Muscle layer of duodenum (tissue), 2 donors: ENCODE data around the gene ACTRT3.

Experiments used
- H3K27ac ChIP-seq: one replicate; pipeline ENCODE4 v1.7.0; 2013; ENCODE audit warnings: mild to moderate bottlenecking, low read length
- H3K27me3 ChIP-seq: one replicate; pipeline ENCODE4 v1.7.0; 2013; ENCODE audit warnings: low read depth, mild to moderate bottlenecking, control low read depth, low read length
- H3K36me3 ChIP-seq, 2 donors: one replicate each; pipeline ENCODE4 v1.7.0; 2013; ENCODE audit warnings: low read length in 2 of 2, control low read depth in 1 of 2, mild to moderate bottlenecking in 1 of 2; ENCODE audit not compliant: insufficient read depth in 2 of 2, control insufficient read depth in 1 of 2
- H3K4me1 ChIP-seq, 2 donors: one replicate each; pipeline ENCODE4 v1.7.0; 2013; ENCODE audit warnings: low read length in 2 of 2, mild to moderate bottlenecking in 2 of 2, control low read depth in 1 of 2, moderate library complexity in 1 of 2; ENCODE audit not compliant: insufficient read depth in 2 of 2, control insufficient read depth in 1 of 2
- H3K4me3 ChIP-seq, 2 donors: one replicate each; pipeline ENCODE4 v1.7.0; 2013; ENCODE audit warnings: low read length in 2 of 2, low read depth in 1 of 2, mild to moderate bottlenecking in 1 of 2
- H3K9me3 ChIP-seq, 2 donors: one replicate each; pipeline ENCODE4 v1.7.0; 2013; ENCODE audit warnings: low read length in 2 of 2, control low read depth in 1 of 2, mild to moderate bottlenecking in 1 of 2; ENCODE audit not compliant: control insufficient read depth in 1 of 2
- donor health status: healthy.

The ACTRT3 gene

DNA sequence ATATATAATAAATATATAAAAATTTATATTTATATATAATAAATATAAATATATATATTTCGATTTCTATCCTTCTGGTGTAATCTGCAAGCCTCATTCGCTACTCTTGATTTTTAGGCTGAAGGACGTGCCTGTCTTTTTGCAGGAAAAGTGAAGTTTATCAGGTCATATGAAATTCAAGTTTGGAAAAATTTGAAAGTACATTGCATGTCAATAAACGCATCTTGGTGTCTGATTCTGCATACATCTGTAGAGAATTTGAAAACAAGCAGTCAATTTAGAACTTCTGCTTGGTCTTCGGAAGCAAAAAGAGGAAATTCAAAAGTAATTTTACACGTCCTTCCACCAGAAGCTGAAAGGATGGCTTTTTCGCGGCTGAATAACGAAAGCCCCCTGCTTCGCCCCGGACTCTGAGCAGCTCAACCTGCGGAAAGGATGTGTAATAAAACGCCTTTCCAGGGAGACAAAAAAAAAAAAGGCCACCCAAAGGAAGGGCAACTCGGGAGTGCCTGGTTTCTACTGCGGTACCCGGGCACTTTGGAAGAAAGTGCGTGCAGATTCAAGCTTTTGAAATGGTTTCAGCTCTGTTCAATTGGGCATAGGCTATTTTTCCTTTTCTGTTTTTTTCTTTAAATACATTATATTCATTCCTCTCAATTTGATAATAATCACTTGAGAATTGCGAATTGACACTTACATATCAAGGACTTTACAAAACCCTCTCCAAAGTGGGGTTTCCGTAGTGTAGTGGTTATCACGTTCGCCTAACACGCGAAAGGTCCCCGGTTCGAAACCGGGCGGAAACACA is 2.3 kb upstream of the ACTRT3 start:
- Histone ChIP-seq H3K9me3 (no peaks in the 10 kb centered on the region), H3K27me3 (no peaks in the 10 kb centered on the region), H3K4me1 (peaks cover 7 to 27% of the 10 kb centered on the region in 2 donors), H3K27ac (peak overlapping the region; percentile 97), H3K4me3 (peak overlapping the region; percentile 83 to 93), H3K36me3 (peaks cover 10 to 19% of the 10 kb centered on the region in 2 donors)

DNA sequence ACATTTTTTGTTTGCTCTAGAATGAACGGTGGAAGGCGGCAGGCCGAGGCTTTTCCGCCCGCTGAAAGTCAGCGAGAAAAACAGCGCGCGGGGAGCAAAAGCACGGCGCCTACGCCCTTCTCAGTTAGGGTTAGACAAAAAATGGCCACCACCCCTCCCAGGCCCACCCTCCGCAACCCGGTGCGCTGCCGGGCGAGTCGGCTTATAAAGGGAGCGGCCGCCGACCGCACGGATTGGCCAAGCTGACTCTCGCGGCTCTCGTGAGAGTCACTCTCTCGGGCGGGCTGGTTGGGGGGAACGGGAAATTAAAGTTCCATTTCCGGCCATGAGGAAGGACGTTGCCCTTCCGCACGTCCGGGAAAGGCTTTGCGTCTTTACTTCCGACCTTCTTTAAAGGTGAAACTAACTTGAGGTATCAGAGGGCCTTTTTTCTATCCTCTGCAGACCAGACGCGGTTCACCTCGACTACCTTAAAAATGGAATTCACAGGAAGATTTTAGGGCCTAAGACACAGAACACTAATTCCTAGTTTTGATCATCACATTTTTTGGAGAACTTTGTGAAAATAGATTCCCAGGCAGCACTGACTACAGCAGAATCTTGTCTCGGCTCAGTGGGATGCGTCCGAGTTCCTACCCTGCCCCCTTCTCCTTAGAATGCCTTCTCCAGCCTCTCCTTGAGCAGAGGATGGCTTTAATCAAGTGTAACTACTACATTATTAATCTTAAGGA is 4.3 kb downstream of the ACTRT3 start, which contains the start of gene TERC:
Gene TERC (minus strand): TSS at position 179 of the 731 bp plus-strand sequence.
- H3K4me3 ChIP-seq = peak within 1 kb of the TSS; percentile 80 to 86
- H3K36me3 ChIP-seq = peaks cover 0 to 4% of the 10 kb centered on the region in 2 donors
- H3K4me1 ChIP-seq = no peaks in the 10 kb centered on the region
- H3K27ac ChIP-seq = peak within 1 kb of the TSS; percentile 97
- no peaks in the 10 kb centered on the region for H3K27me3 ChIP-seq
- no peaks in the 10 kb centered on the region for H3K9me3 ChIP-seq

DNA sequence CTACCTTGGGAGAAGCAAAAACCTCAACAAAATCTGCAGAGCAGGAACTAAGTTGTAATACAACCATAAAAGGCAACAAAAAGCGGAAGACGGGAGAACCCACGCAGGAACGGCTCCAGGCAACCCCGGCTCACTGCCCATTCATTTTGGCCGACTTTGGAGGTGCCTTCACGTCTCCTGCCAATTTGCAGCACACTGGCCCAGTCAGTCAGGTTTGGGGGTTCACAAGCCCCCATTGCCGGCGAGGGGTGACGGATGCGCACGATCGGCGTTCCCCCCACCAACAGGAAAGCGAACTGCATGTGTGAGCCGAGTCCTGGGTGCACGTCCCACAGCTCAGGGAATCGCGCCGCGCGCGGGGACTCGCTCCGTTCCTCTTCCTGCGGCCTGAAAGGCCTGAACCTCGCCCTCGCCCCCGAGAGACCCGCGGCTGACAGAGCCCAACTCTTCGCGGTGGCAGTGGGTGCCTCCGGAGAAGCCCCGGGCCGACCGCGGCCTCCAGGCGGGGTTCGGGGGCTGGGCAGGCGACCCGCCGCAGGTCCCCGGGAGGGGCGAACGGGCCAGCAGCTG is 5.0 kb downstream of the ACTRT3 start:
- no peaks in the 10 kb centered on the region for H3K27me3 ChIP-seq
- peak overlapping the region; percentile 97 for H3K27ac ChIP-seq
- H3K36me3 ChIP-seq = peaks cover 0 to 4% of the 10 kb centered on the region in 2 donors
- H3K9me3 ChIP-seq = no peaks in the 10 kb centered on the region
- H3K4me1 ChIP-seq = no peaks in the 10 kb centered on the region
- H3K4me3 ChIP-seq = peak overlapping the region; percentile 80 to 86

DNA sequence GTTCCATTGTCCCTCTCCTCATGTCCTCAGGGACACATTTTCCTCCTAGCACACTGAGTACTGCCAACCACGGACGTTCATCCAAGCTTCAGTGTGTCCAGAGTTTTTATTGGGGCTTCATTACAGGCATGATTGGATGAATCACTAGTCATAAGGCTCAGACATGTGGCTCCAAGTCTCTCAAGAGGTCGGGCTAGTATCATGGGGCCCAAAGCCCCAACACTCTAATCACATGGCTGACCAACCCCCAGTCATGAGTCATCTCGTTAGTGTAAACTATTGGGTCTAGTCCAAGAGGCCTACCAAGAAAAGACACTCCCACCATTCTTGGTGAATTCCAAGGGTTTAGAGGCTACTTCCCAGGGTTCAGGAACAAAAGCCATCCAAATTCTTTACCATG is 8.9 kb downstream of the ACTRT3 start:
- Histone ChIP-seq H3K27me3 (no peaks in the 10 kb centered on the region), H3K9me3 (no peaks in the 10 kb centered on the region), H3K27ac (no peak overlapping the region), H3K4me3 (no peak overlapping the region), H3K36me3 (peaks cover 0 to 4% of the 10 kb centered on the region in 2 donors), H3K4me1 (no peaks in the 10 kb centered on the region)

DNA sequence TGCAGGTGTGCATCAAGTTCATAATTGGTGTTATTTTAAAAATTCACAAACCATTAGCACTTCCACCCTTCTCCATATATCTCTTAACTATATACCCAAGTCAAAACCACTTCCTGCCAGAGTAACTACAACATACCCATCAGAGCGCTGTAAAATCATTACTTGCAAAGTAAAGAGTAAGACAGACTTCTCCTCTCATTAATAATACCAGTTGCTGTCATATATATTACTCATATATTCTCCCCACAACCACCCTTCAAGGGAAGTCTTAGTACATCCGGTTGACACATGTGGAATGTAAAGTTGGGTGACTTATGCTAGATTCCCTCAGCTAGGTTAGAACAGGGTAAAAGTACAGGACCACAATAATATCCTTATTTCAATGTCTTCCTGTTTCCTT is 10.1 kb downstream of the ACTRT3 start:
- Histone ChIP-seq H3K4me1 (no peaks in the 10 kb centered on the region), H3K9me3 (no peaks in the 10 kb centered on the region), H3K4me3 (no peak overlapping the region), H3K27me3 (no peaks in the 10 kb centered on the region), H3K36me3 (no peaks in the 10 kb centered on the region), H3K27ac (no peak overlapping the region)

DNA sequence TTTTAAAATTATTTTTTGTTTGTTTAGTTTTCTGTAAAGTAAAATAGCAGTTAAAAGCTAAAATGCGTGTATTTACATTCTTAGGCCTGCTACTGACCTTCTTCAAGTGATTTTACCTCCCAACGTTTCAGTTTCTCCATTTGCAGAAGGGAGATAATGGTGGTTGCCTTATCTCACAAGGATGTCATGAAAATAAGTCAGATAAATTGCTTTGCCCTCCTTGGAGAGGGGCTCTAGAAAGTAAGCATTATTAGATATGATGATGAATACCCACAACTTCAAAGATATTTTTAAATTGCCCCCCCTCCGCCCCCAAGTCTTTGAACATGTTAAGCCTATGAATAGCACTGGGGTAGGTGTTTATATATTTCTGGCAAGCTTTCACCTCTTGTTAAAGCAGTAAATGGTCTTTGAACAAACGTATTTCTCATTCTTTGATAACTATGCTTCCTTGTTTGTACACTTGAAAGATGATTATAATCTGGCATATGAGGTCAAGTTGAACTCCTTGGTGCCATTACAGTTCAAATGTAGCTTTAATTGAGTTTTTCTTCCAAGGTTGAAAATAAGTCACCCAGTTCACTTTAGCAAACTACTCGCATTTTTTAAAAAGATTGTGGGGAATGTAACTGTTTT is 10.9 kb downstream of the ACTRT3 start:
- Histone ChIP-seq H3K36me3 (no peaks in the 10 kb centered on the region), H3K27me3 (no peaks in the 10 kb centered on the region), H3K27ac (no peak overlapping the region), H3K4me3 (no peak overlapping the region), H3K9me3 (no peaks in the 10 kb centered on the region), H3K4me1 (no peaks in the 10 kb centered on the region)

DNA sequence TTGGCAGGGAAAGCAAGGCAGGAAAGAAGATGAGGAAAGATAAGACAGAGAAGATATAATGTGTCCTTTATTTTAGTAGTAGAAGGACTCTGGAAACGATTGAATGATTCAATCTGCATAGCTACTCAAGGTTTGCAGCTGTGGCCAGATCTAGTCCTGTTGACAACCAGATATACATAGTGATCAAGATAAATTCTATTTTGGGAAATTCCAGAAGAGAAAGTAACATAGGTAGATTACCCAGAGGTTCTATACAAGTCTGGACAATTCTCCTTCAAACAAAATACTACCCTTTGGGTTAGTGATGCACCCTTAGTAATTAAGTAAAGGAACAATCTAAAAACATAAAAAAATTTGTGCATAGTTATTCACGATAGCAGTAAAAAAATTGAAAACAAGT is 13.9 kb downstream of the ACTRT3 start:
- Histone ChIP-seq H3K27me3 (no peaks in the 10 kb centered on the region), H3K27ac (no peak overlapping the region), H3K36me3 (no peaks in the 10 kb centered on the region), H3K4me3 (no peak overlapping the region), H3K4me1 (no peaks in the 10 kb centered on the region), H3K9me3 (no peaks in the 10 kb centered on the region)

DNA sequence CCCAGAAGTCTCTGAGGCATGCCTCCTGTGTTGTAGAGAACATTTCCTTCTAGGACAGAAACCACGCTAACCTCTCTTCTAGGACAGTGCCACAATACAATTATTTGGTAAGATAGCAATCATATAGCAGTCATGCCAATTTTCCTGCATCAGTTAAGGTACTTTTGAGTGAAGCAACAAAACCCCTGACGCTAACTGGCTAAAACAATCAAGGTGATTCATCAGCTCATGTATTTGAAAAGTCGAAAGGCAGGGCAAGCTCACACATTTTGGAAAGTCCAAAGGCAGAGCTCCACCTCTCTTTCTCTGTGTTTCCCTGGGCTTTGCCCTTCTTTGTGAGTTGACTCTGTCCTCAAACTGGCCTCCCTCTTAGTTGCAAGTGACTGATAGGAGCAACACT is 14.7 kb downstream of the ACTRT3 start:
- no peak overlapping the region for H3K4me3 ChIP-seq
- no peaks in the 10 kb centered on the region for H3K4me1 ChIP-seq
- no peaks in the 10 kb centered on the region for H3K36me3 ChIP-seq

DNA sequence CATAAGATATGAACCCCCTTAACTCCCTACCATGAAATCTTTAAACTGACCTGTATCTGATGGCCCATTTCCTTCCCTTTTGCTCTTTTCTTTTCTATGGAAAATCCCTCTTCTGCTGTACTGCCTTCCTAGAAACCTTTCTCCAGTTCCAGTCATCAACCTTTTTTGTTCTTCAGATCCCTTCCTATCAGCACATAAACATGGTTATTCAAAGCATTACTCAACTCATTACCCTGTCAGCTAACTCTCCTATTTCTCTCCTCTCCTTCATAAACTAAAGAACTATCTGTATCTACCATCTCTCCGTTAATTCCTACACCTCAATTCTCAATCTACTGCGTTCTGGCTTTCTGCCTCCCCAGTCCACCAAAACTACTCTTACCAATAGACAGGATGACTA is 17.5 kb downstream of the ACTRT3 start:
- Histone ChIP-seq H3K4me1 (no peaks in the 10 kb centered on the region), H3K9me3 (no peaks in the 10 kb centered on the region), H3K27ac (no peak overlapping the region), H3K27me3 (no peaks in the 10 kb centered on the region), H3K36me3 (no peaks in the 10 kb centered on the region), H3K4me3 (no peak overlapping the region)

More for the DNA sequence above, 14.7 kb downstream of the ACTRT3 start:
- Histone ChIP-seq H3K27me3 (no peaks in the 10 kb centered on the region), H3K9me3 (no peaks in the 10 kb centered on the region), H3K27ac (no peak overlapping the region)

DNA sequence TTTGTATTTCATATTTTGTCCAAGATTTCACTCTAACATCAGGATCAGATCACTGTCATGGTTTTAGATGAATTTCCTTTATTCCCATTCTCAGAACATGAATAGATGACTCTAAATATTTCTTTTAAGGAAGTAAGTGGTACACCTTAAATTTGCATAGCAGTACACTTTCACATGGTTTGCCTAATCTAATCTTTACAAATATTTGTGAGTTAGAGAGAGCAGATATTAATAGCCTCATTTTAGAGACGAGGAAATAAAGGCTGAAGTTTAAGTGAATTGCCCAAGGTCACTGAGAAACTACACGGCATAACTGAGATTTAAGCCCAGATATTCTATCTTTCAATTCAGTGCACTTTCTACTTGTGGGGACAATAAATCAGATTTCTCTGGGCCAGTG is 18.7 kb downstream of the ACTRT3 start:
- H3K9me3 ChIP-seq = no peaks in the 10 kb centered on the region
- H3K36me3 ChIP-seq = no peaks in the 10 kb centered on the region
- H3K4me1 ChIP-seq = no peaks in the 10 kb centered on the region
- no peak overlapping the region for H3K27ac ChIP-seq
- no peaks in the 10 kb centered on the region for H3K27me3 ChIP-seq
- H3K4me3 ChIP-seq = no peak overlapping the region

DNA sequence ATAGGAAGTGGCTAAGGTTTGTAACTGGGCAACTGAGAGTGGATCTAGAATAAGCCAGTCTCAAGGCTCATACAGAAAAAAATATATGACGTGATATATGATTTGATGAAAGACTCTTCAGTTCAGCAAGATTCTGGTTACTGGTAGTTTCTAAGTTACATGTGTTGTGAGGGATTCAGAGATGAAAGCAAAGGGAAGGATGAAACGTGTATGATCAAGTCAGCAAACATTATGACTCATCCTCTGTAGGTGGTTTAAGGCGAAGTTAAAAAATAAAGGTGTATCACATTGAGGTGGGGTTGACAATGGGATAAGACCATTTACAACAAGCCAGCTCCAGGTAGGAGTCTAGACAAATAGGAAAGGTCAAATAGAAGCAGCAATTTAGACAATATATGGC is 20.7 kb downstream of the ACTRT3 start:
- Histone ChIP-seq H3K27ac (no peak overlapping the region), H3K27me3 (no peaks in the 10 kb centered on the region), H3K36me3 (no peaks in the 10 kb centered on the region), H3K4me3 (no peak overlapping the region), H3K4me1 (no peaks in the 10 kb centered on the region), H3K9me3 (no peaks in the 10 kb centered on the region)
